Omental fat pad (tissue), 4 donors: ENCODE data around the gene ACAN. TPM values are rescaled to one million over a fixed set of nuclear protein-coding genes. Genes with fewer than 3 reads are reported as not detected.

ENCODE experiments used
- ATAC-seq: fragments of 150-250 bp; one replicate; pipeline ENCODE4 v1.9.1; 2016; ENCODE audit warnings: mild to moderate bottlenecking, moderate library complexity; ENCODE audit not compliant: low FRiP score
- DNase-seq: peaks from one replicate; pipeline ENCODE4 v3.0.0-alpha.2; 2019; ENCODE audit warnings: low spot score
- CTCF ChIP-seq, 3 donors: fragments of 450-650 bp; IDR thresholded peaks; one replicate each; pipeline ENCODE4 v1.5.1; 2016 to 2017; ENCODE audit warnings: antibody characterized with exemption in 3 of 3, mild to moderate bottlenecking in 3 of 3, moderate library complexity in 2 of 3
- total RNA-seq, 4 donors: library from RNA; depleted of rRNA; stranded (reverse); fragments of >200 nt; gene quantifications; one replicate each; pipeline ENCODE4 v1.1.0, GENCODE V29; 2016

ACAN gene
- total RNA-seq, 4 donors from 2014 or later, result 0.06 to 0.12 TPM; not detected in 2

- ATAC-seq (no peak), DNase-seq (no peak)
- TF ChIP-seq CTCF (IDR thresholded peaks at IDR 0.05), result no peak
These were observed 69.5 kb downstream of the ACAN start for GRCh38 chr15:88872706-88873105.

- ATAC-seq, result no peak
- no peak for DNase-seq
These were observed 70.5 kb downstream of the ACAN start for GRCh38 chr15:88873786-88874185.

GRCh38 chr15:88874275-88874674, 71.0 kb downstream of the ACAN start:
- TF ChIP-seq CTCF (IDR thresholded peaks at IDR 0.05), result no peak
- DNase-seq (no peak), ATAC-seq (no peak)

More at GRCh38 chr15:88873786-88874185, 70.5 kb downstream of the ACAN start:
- no peak for TF ChIP-seq CTCF (IDR thresholded peaks at IDR 0.05)

GRCh38 chr15:88874684-88875083, 71.4 kb downstream of the ACAN start:
- DNase-seq, result no peak
- no peak for TF ChIP-seq CTCF (IDR thresholded peaks at IDR 0.05)
- no peak for ATAC-seq

DNA sequence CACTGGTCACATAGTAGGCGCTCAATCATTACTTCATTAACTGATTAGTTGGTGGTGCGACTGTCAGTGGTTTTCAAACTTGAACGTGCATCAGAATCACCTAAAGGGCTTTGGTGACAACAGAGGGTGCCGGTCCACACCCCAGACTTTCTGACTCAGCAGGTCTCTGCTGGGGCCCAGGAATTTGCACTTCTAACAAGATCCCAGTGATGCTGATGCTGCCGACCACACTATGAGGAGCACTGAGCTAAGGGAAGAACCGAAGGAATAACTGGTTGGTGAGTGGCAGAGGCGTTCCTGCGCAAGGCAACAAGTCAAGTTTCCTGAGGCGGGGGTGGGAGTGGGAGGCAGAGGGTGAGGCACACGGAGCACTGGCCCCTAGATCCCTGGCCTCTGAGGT, 73.3 kb downstream of the ACAN start:
- no peak for ATAC-seq
- no peak for TF ChIP-seq CTCF (IDR thresholded peaks at IDR 0.05)
- DNase-seq, result no peak

DNA sequence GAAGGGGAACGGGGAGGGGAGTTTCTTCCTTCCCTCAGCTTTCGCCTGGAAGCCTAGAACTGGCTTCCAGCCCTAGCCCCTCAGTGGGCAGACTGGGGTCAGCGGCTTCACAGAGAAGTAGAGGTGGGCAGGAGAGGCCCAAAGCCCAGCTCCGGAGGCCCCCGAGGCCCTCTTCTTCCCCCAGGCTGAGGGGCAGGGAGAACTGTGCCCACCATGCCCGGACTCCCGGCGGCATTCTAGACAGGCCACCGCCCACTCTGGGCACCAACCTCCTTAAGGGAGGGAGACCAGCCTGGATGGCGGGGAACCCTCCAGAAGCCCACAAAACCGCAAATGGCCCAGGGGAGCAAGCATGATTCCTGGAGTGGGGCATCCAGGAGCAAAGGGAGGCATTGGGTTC, 74.2 kb downstream of the ACAN start:
- ATAC-seq (no peak), DNase-seq (no peak)
- TF ChIP-seq CTCF (IDR thresholded peaks at IDR 0.05), result no peak

DNA sequence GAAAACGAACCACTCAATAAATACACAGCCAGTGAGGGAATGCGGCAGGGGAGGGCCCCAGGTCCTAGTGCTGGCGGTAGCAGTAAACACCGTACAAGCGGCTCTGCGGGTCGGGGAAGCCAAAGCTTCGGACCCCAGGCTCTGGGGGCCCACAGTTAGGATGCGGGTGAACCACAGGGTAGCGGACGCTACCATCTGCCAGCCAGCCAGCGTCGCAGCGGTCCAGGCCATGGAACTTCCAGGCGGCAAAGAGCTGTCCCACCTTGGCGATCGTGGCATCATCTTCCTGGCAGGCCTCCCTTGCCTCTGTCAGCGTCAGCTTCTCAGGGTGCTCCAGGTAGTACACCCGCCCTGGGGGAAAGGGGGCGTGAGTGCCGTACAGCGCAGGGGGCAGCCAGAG, 74.7 kb downstream of the ACAN start:
- no peak for DNase-seq
- ATAC-seq, result no peak
- no peak for TF ChIP-seq CTCF (IDR thresholded peaks at IDR 0.05)
